Erythroblast (primary cell): ENCODE measurements around the gene ZBTB46.
"Not testable (repeated sequence)": the region's sequence is repeated elsewhere in the genome, so short reads cannot be mapped to it uniquely, and the experiment has no call there.

ENCODE experiments used
- DNase-seq, 2 experiments: peaks; one replicate each; lab custom pipeline; 2025; lab: John Stamatoyannopoulos, UW
- GATA1 ChIP-seq: IDR thresholded peaks from 2 replicates; pipeline ENCODE4 v1.6.1; 2011; ENCODE audit warnings: low read depth, mild to moderate bottlenecking, control low read depth, low read length, moderate library complexity
- POLR2A ChIP-seq: IDR thresholded peaks from 2 replicates; pipeline ENCODE4 v1.6.1; 2011; ENCODE audit warnings: mild to moderate bottlenecking, low read length

Gene ZBTB46

GRCh38 chr20:63830841-63831588 is at the start of gene ZBTB46:
TSS of gene ZBTB46 (minus strand) at chr20:63831264. CDS start at chr20:63790757, 40,507 bp downstream.
- TF ChIP-seq POLR2A (no peak), GATA1 (no peak)
- DNase-seq, result peak; percentile 62 to 75

GRCh38 chr20:63878899-63879663 is 48.0 kb upstream of the ZBTB46 start:
- no peak for DNase-seq

DNA sequence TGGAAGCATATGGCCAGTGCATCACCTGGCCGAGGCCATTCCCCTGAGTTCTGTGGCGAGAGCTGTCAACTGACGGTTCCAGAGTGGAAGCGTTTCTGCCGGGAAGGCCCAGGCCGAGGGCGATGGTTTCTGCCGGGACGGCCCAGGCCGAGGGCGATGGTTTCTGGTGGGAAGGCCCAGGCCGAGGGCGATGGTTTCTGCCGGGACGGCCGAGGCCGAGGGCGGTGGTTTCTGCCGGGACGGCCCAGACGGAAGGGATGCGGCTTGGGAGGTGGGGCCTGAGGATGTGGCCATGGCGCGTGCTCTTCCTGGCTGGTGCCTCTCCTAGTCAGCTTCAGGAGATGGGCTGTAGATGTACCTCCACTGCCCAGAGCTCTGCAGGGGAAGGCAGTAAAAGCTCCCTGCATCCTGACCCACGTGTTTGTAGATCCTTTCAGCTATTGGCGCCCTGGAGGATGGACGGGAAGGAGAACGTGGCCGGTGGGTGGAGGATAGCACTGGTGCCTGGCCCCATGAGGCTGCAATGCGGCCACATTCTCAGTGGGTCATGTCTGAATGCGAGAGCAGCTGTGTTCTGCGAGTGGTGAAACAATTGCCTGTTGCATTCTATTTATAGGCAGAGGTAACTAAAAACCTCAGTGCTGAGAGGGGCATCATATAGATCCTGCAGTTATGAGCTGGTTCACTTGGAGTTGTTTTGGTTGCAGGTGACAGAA is 46.8 kb upstream of the ZBTB46 start:
- no peak for DNase-seq
- TF ChIP-seq POLR2A, result no peak
- no peak for TF ChIP-seq GATA1

More at GRCh38 chr20:63878899-63879663, 48.0 kb upstream of the ZBTB46 start:
- no peak for TF ChIP-seq POLR2A
- TF ChIP-seq GATA1, result no peak

- TF ChIP-seq GATA1, result no peak
- TF ChIP-seq POLR2A, result no peak
These were observed 45.5 kb upstream of the ZBTB46 start for GRCh38 chr20:63876489-63877036.

DNA sequence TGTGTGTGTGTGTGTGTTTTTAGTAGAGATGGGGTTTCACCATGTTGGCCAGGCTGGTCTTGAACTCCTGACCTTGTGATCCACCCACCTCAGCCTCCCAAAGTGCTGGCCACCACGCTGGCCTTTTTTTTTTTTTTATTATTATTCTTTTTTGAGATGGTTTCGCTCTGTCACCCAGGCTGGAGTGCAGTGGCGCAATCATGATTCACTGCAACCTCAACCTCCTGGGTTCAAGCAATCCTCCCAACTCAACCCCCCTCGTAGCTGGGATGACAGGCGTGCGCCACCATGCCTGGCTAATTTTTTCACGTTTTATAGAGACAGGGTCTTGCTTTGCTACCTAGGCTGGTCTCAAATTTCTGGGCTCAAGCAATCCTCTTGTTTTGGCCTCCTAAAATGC is 43.2 kb upstream of the ZBTB46 start:
- DNase-seq, result not testable (repeated sequence)

More at GRCh38 chr20:63876489-63877036, 45.5 kb upstream of the ZBTB46 start:
- DNase-seq, result no peak

DNA sequence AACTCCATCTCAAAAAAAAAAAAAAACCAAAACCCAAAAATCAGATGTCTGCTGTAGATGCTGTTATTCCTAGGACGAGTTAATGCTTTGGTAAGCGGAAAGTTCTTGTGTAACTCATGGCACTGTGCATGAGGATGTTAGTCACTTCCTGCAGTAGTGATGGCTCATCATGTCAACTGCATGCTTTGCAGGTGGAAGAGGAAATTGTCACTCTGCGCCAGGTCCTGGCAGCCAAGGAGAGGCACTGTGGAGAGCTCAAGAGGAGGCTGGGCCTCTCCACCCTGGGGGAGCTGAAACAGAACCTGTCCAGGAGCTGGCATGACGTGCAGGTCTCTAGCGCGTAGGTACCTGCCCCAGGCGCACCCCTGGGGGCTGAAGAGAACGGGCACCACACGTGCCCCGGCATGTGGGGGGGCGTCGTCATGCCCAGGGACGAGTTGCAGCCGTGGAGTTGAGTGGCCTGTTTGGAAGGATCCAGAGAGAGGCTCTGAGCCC is 42.5 kb upstream of the ZBTB46 start:
- no peak for DNase-seq
- TF ChIP-seq GATA1 (no peak), POLR2A (no peak)

GRCh38 chr20:63868264-63868663 is 37.2 kb upstream of the ZBTB46 start:
- TF ChIP-seq GATA1 (no peak), POLR2A (no peak)
- no peak for DNase-seq

GRCh38 chr20:63867042-63867441 is 36.0 kb upstream of the ZBTB46 start:
- not testable (repeated sequence) for DNase-seq

GRCh38 chr20:63864978-63865640 is 34.0 kb upstream of the ZBTB46 start, which contains the start of gene TPD52L2:
TSS of gene TPD52L2 (plus strand) at chr20:63865270. CDS start at chr20:63865366, 96 bp downstream.
- TF ChIP-seq POLR2A (peak; percentile 93), GATA1 (no peak)
- peak; percentile 98 to 99 for DNase-seq

DNA sequence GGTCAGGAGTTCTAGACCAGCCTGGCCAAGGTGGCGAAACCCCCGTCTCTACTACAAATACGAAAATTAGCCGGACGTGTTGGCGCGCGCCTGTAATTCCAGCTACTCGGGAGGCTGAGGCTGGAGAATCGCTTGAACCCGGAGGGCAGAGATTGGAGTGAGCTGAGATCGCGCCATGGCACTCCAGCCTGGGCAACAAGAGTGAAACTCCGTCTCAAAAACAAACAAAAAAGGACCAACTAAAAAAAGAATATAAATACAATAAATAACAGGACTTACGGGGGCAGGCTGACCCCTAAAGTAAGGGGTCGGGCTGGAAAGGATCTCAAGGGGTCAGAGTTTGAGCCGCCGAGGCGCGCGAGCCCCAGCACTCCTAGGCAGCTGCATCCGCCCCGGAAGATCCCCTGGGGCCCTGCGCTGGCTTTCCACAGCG is 33.5 kb upstream of the ZBTB46 start:
- no peak for TF ChIP-seq POLR2A
- TF ChIP-seq GATA1, result no peak
- DNase-seq, result no peak

DNA sequence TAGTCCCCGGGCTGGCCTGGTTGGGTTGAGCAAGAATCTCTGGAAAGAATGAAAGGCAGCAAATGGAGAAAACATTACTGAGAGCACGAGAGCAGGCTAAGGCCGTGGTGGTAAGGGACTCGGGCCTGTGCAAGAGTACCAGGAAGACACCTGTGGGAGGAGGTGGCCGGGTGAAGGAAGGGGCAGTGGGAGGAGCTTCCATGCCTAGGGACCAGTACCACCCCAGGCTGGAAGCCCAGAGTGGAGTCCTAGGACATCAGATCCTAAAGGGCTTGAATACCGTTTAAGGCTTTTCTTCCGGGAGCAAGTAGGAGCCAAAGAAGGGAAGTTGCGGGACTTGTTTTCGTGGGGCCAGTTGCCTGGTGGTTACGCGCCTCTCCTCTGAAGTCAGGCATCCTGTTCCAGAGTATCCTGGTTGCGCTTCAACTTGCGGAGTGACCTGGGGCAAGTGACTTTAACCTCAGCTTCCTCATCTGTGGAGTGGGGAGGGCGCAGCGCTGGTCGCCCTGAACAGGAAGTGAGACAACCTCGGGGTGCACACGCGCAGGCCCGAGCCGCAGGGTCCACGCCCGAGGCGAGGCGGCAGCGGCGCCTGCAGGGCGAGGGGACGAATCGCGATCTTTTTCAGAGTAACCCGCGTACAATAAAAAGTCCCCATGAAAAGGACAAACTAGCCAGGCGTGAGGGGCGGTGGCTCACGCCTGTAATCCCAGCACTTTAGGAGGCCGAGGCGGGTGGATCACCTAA is 32.9 kb upstream of the ZBTB46 start:
- DNase-seq, result peak; percentile 87
- no peak for TF ChIP-seq GATA1
- TF ChIP-seq POLR2A, result no peak

DNA sequence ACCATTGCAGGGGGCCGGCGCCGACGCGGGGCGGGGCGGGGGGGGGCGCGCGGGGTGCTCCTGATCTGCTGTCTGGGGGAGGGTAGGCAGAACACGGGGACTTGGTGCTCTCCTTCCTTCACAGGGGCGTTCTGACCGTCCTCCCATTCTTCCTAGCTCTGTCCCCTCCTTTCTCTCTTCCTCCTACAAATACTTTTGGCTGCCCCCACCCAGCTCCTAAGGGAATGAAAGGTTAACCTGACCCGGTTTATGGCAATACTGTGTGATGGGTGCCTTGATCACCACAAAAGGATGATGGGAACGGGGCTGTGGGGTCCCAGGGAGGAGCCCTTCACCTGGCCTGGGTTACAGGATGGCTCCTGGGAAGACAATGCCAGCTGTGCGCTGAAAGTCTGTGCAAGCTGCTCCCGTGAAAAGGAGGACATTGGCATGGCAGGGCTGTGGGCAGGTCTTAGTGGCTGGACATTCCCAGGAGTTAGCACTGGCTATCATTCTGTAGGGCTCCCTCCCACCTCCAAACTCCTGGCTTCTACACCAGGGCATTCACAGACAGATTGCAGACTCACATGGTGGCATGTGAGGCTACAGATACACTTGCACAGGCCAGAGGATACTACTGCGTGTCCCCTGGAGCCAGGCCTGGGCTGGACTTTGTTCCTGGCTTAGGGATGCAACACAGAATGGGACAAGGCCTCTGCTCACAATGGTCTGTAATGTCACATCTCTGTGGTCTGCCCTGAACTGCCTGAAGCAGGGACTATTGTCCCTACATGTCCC is 32.1 kb upstream of the ZBTB46 start:
- TF ChIP-seq GATA1 (no peak), POLR2A (no peak)
- no peak for DNase-seq
